Upper lobe of right lung (tissue), 1 donor: Measurements from ENCODE around the gene BHMT2. TPM values are rescaled to one million over a fixed set of nuclear protein-coding genes. Genes with fewer than 3 reads are reported as not detected.

Experiments used
- ATAC-seq: fragments of 200-7000 bp; cut with Tn5 transposase; one replicate; pipeline ENCODE4 v1.9.1; 2020; ENCODE audit warnings: mild to moderate bottlenecking, moderate library complexity
- DNase-seq: peaks from one replicate; pipeline ENCODE4 v3.0.0-alpha.2; 2020
- H3K27ac ChIP-seq: fragments of 200-600 bp; one replicate; pipeline ENCODE4 v1.8.0; 2022
- H3K27me3 ChIP-seq: fragments of 200-600 bp; one replicate; pipeline ENCODE4 v1.8.0; 2022; ENCODE audit warnings: mild to moderate bottlenecking
- H3K36me3 ChIP-seq: fragments of 200-600 bp; one replicate; pipeline ENCODE4 v1.8.0; 2022
- H3K4me1 ChIP-seq: fragments of 200-600 bp; one replicate; pipeline ENCODE4 v1.8.0; 2022
- H3K4me3 ChIP-seq: fragments of 200-600 bp; one replicate; pipeline ENCODE4 v1.8.0; 2022; ENCODE audit warnings: mild to moderate bottlenecking
- H3K9me3 ChIP-seq: fragments of 200-600 bp; one replicate; pipeline ENCODE4 v1.8.0; 2022
- CTCF ChIP-seq: fragments of 200-600 bp; IDR thresholded peaks from one replicate; pipeline ENCODE4 v1.8.0; 2022; ENCODE audit warnings: antibody characterized with exemption
- intact Hi-C: fragments of 100-400 bp; cut with DNase I; formaldehyde crosslinking; loops from one replicate; pipeline ENCODE4 v1.11.0; 2022
- total RNA-seq: library from RNA; stranded (reverse); fragmentation: NEBNext Ultra II Directional; extraction: Animal tissue kit (Norgen Biotek cat#: 25700); gene quantifications from one replicate; pipeline ENCODE4 v1.2.1, GENCODE V29; 2021
- donor health status: DM: no; HTN: yes; CAD: no; lungs with severe emphysema.

BHMT2 gene
- total RNA-seq, 1 donor from 2014 or later: 4.7 TPM

GRCh38 chr5:79111387-79111959, 41.9 kb downstream of the BHMT2 start, which contains the start of gene BHMT:
Gene BHMT (plus strand): TSS chr5:79111809. CDS start chr5:79111886, 77 bp downstream.
- ATAC-seq: peak; percentile 29
- Histone ChIP-seq H3K27me3 (peaks cover 38% of the 10 kb centered on the region), H3K9me3 (no peaks in the 10 kb centered on the region), H3K4me3 (no peak within 1 kb of the TSS), H3K36me3 (no peaks in the 10 kb centered on the region), H3K27ac (no peak within 1 kb of the TSS), H3K4me1 (peaks cover 7% of the 10 kb centered on the region)
- no peak for TF ChIP-seq CTCF
- intact Hi-C loops: no loop called here
- DNase-seq: no peak

GRCh38 chr5:79111960-79112702, 42.6 kb downstream of the BHMT2 start:
- peak; percentile 16 for ATAC-seq
- Histone ChIP-seq H3K4me3 (no peak overlapping the region), H3K36me3 (no peaks in the 10 kb centered on the region), H3K27me3 (peaks cover 38% of the 10 kb centered on the region), H3K9me3 (no peaks in the 10 kb centered on the region), H3K27ac (no peak overlapping the region), H3K4me1 (peaks cover 7% of the 10 kb centered on the region)
- DNase-seq: no peak
- TF ChIP-seq CTCF: no peak
- intact Hi-C loops: no loop called here

GRCh38 chr5:79112703-79113058, 43.1 kb downstream of the BHMT2 start:
- Histone ChIP-seq H3K36me3 (no peaks in the 10 kb centered on the region), H3K27me3 (peaks cover 38% of the 10 kb centered on the region), H3K4me3 (no peak overlapping the region), H3K4me1 (peaks cover 6% of the 10 kb centered on the region), H3K27ac (no peak overlapping the region), H3K9me3 (no peaks in the 10 kb centered on the region)
- ATAC-seq (no peak), DNase-seq (no peak)
- intact Hi-C loops: no loop called here
- no peak for TF ChIP-seq CTCF

- Histone ChIP-seq H3K27ac (no peak overlapping the region), H3K4me3 (no peak overlapping the region), H3K27me3 (no peaks in the 10 kb centered on the region), H3K4me1 (no peaks in the 10 kb centered on the region), H3K36me3 (no peaks in the 10 kb centered on the region), H3K9me3 (no peaks in the 10 kb centered on the region)
- TF ChIP-seq CTCF: no peak
- intact Hi-C loops: no loop called here
- DNase-seq (no peak), ATAC-seq (no peak)
These were observed 49.9 kb downstream of the BHMT2 start for GRCh38 chr5:79119486-79119885.

- H3K4me3 ChIP-seq: no peak overlapping the region
- DNase-seq: peak; percentile 65
- no peaks in the 10 kb centered on the region for H3K36me3 ChIP-seq
- no peaks in the 10 kb centered on the region for H3K9me3 ChIP-seq
- no peak for TF ChIP-seq CTCF
- no peaks in the 10 kb centered on the region for H3K27me3 ChIP-seq
- ATAC-seq: no peak
- no peak overlapping the region for H3K27ac ChIP-seq
- H3K4me1 ChIP-seq: no peaks in the 10 kb centered on the region
- intact Hi-C loops: no loop called here
These were observed 50.7 kb downstream of the BHMT2 start for GRCh38 chr5:79120221-79120620.
